ACC112 (cell line): ENCODE results near the gene RTKN2.

ENCODE experiments used
- H2AFZ ChIP-seq: fragments of 200-600 bp; sonication (generic); one replicate; pipeline ENCODE4 v1.6.0; 2017; ENCODE audit warnings: antibody characterized with exemption, low read length; ENCODE audit not compliant: unreplicated experiment
- H3K27ac ChIP-seq: fragments of 200-600 bp; sonication (generic); 2 replicates; pipeline ENCODE4 v1.5.1; 2014; ENCODE audit warnings: low read depth, mild to moderate bottlenecking, antibody characterized with exemption, low read length, moderate library complexity
- H3K27me3 ChIP-seq: fragments of 200-600 bp; sonication (generic); 2 replicates; pipeline ENCODE4 v1.6.1; 2014; ENCODE audit warnings: mild to moderate bottlenecking, antibody characterized with exemption, low read length, moderate library complexity, mixed read lengths; ENCODE audit not compliant: insufficient read depth
- H3K36me3 ChIP-seq: fragments of 200-600 bp; sonication (generic); 2 replicates; pipeline ENCODE4 v1.6.1; 2016; ENCODE audit warnings: mild to moderate bottlenecking, antibody characterized with exemption, low read length, moderate library complexity, mixed read lengths; ENCODE audit not compliant: insufficient read depth
- H3K4me1 ChIP-seq: fragments of 200-600 bp; sonication (generic); one replicate; pipeline ENCODE4 v1.6.1; 2016; ENCODE audit warnings: low read length, mixed read lengths; ENCODE audit not compliant: insufficient read depth, unreplicated experiment, control insufficient read depth
- H3K4me3 ChIP-seq: fragments of 200-600 bp; sonication (generic); 2 replicates; pipeline ENCODE4 v1.5.1; 2014; ENCODE audit warnings: mild to moderate bottlenecking, low read depth, low read length
- H3K79me2 ChIP-seq: fragments of 200-600 bp; sonication (generic); one replicate; pipeline ENCODE4 v1.6.0; 2016; ENCODE audit warnings: low read length; ENCODE audit not compliant: control insufficient read depth, unreplicated experiment, insufficient read depth

Gene RTKN2

DNA sequence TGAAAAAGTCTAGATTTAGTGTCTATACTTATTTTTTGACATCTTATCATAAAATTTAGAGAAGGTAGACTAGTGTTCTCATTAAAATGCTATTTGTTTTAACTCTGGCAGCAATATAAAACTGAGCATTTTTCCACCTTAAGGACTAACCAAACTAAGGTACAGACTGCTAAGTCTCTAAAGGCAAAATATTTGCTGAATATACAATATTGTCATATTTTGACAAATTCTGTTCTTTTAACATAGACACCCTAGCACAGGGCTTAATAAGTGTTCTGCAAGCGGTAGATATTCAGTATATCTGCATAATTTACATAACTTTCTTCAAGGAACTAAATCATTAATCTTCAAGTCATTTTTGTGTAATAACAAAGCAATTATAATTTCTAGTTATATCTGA, 8.6 kb downstream of the RTKN2 start:
- Histone ChIP-seq H3K4me1 (peaks cover 8% of the 10 kb centered on the region), H3K4me3 (no peak overlapping the region), H3K27me3 (no peaks in the 10 kb centered on the region), H3K36me3 (no peaks in the 10 kb centered on the region), H3K79me2 (no peaks in the 10 kb centered on the region), H3K27ac (no peak overlapping the region), H2AFZ (no peak overlapping the region)

DNA sequence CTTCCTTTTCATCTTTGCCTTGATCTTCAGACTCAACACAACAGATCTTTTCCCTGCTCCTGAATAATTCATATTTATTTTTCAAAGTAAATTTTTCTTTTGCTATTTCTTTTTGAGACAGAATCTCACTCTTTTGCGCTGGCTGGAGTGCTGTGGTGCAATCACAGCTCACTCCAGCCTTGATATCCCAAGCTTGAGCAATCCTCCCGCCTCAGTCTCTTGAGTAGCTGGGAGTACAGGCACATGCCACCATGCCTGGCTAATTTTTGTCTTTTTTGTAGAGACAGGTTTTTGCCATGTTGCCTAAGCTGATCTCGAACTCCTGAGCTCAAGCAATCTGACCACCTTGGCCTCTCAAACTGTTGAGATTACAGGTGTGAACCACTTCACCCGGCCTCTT, 9.2 kb downstream of the RTKN2 start:
- H3K79me2 ChIP-seq: no peaks in the 10 kb centered on the region
- H3K27me3 ChIP-seq: no peaks in the 10 kb centered on the region
- H2AFZ ChIP-seq: no peak overlapping the region
- no peak overlapping the region for H3K27ac ChIP-seq
- peaks cover 7% of the 10 kb centered on the region for H3K4me1 ChIP-seq
- no peaks in the 10 kb centered on the region for H3K36me3 ChIP-seq
- no peak overlapping the region for H3K4me3 ChIP-seq

DNA sequence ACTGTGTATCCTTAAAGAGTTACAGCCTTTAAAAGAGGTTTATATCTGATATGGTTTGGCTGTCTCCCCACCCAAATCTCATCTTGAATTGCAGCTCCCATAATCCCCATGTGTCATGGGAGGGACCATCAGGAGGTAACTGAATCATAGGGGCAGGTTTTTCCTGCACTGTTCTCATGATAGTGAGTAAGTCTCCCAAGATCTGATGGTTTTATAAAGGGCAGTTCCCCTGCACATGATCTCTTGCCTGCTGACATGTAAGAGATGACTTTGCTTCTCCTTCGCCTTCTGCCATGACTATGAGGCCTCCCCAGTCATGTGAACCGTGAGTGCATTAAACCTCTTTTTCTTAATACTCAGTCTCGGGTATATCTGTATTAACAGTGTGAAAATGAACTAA, 9.7 kb downstream of the RTKN2 start:
- H3K4me3 ChIP-seq: no peak overlapping the region
- H3K27ac ChIP-seq: no peak overlapping the region
- no peaks in the 10 kb centered on the region for H3K36me3 ChIP-seq
- peaks cover 6% of the 10 kb centered on the region for H3K4me1 ChIP-seq
- H2AFZ ChIP-seq: no peak overlapping the region
- no peaks in the 10 kb centered on the region for H3K27me3 ChIP-seq
- no peaks in the 10 kb centered on the region for H3K79me2 ChIP-seq

DNA sequence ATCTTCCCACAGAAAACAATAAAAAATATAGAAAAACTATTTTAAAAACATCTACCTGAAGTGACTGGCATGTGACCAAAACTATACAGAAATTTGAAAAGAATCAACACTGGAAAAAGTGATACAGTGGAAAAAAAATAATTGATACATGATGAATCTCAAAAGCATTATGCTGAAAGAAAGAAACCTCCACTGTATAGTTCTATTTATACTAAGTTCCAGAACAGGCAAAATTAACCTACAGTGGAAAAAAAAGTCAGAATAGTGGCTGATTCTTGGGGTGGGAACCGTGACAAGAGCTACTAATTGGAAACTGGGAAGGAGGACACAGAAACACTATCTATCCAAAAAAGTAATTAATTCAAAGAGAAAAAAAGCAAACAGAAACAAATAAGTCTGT, 14.9 kb downstream of the RTKN2 start:
- Histone ChIP-seq H3K27ac (no peak overlapping the region), H3K27me3 (no peaks in the 10 kb centered on the region), H2AFZ (no peak overlapping the region), H3K36me3 (no peaks in the 10 kb centered on the region), H3K4me1 (peaks cover 11% of the 10 kb centered on the region), H3K4me3 (no peak overlapping the region), H3K79me2 (peaks cover 4% of the 10 kb centered on the region)

DNA sequence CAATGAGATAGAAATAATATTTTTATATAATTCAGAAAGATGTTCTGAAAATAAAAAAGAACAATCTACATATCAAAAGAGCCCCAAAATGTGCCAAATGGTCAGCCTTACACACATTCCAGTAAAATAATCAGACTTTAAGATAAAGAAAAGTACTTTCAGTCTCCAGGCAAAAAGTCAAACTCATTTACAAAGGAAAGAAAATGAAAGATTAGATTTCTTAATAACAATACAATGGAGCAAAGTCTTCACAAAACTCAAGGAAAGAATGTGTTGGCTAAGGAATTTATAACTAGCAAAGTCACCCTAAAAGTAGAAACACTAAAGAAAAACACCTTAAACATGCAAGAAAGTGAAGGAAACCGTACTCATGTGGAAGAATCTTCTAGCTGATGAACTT, 16.6 kb downstream of the RTKN2 start:
- Histone ChIP-seq H2AFZ (no peak overlapping the region), H3K36me3 (no peaks in the 10 kb centered on the region), H3K27me3 (no peaks in the 10 kb centered on the region), H3K79me2 (peaks cover 10% of the 10 kb centered on the region), H3K27ac (no peak overlapping the region), H3K4me1 (peaks cover 23% of the 10 kb centered on the region), H3K4me3 (no peak overlapping the region)

DNA sequence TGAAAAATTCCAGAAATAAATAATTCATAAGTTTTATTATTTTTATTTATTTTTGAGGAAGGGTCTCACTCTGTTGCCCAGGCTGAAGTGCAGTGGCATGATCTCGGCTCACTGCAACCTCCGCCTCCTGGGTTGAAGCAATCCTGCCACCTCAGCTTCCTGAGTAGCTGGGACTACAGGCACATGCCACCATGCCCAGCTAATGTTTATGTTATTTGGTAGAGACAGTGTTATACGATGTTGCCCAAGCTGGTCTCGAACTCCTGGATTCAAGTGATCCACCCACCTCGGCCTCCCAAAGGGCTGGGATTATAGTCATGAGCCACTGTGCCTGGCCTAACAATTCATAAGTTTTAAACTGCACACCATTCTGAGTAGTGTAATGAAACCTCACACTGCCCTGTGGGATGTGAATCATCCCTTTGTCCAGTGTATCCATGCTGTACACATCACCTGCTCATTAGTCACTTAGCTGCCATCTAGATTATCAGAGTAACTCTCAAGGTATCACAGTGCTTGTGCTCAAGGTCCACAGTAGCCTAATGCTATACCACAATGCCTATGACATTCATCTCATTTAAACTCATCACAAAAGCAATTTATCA, 17.9 kb downstream of the RTKN2 start:
- Histone ChIP-seq H3K79me2 (peaks cover 21% of the 10 kb centered on the region), H3K36me3 (no peaks in the 10 kb centered on the region), H3K4me3 (no peak overlapping the region), H3K27me3 (no peaks in the 10 kb centered on the region), H3K27ac (no peak overlapping the region), H3K4me1 (peaks cover 36% of the 10 kb centered on the region), H2AFZ (no peak overlapping the region)

DNA sequence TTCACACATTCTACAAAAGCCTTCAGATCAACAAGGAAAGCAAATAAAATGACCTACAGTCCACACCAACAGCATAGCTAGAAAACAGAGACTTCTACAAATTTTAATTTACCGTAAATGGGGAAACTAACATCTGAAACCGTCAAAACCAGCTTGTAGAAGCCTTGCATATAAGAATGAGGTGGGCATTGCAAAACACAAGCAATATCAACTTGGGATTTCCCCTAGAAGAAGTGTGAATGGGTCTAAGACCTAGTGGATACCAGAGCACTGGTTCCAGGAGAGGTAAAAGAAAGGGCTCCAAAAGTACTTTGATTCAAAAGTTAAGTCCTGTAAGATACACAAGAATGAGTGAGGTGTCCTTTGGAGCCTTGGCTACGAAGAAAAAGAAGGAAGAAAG, 18.7 kb downstream of the RTKN2 start:
- H3K27me3 ChIP-seq: no peaks in the 10 kb centered on the region
- H3K4me1 ChIP-seq: peaks cover 41% of the 10 kb centered on the region
- H3K79me2 ChIP-seq: peaks cover 26% of the 10 kb centered on the region
- no peaks in the 10 kb centered on the region for H3K36me3 ChIP-seq
- peak overlapping the region; percentile 1; the same call in 1 of the 2 replicates for H3K27ac ChIP-seq
- H2AFZ ChIP-seq: no peak overlapping the region
- H3K4me3 ChIP-seq: no peak overlapping the region

DNA sequence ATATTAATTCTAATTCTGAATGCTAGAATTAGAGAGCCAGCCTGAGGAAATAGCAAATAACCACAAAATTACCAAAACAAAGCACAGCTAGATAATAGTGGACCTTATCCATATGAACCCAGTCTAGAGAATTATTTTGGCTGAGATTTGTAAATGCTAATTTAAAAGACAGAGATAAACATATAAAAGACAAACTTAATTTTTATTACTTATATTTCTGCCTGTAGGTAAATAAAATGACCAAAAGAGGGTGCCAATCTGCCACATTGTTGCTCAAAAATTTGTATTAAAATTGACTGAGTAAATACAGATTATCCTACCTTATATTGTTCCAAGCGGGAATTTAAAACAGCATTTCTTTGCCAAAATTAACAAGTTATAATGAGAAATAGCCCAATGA, 20.2 kb downstream of the RTKN2 start:
- H2AFZ ChIP-seq: no peak overlapping the region
- H3K79me2 ChIP-seq: peaks cover 39% of the 10 kb centered on the region
- no peak overlapping the region for H3K4me3 ChIP-seq
- H3K36me3 ChIP-seq: no peaks in the 10 kb centered on the region
- H3K4me1 ChIP-seq: peaks cover 45% of the 10 kb centered on the region
- H3K27me3 ChIP-seq: no peaks in the 10 kb centered on the region
- H3K27ac ChIP-seq: no peak overlapping the region

DNA sequence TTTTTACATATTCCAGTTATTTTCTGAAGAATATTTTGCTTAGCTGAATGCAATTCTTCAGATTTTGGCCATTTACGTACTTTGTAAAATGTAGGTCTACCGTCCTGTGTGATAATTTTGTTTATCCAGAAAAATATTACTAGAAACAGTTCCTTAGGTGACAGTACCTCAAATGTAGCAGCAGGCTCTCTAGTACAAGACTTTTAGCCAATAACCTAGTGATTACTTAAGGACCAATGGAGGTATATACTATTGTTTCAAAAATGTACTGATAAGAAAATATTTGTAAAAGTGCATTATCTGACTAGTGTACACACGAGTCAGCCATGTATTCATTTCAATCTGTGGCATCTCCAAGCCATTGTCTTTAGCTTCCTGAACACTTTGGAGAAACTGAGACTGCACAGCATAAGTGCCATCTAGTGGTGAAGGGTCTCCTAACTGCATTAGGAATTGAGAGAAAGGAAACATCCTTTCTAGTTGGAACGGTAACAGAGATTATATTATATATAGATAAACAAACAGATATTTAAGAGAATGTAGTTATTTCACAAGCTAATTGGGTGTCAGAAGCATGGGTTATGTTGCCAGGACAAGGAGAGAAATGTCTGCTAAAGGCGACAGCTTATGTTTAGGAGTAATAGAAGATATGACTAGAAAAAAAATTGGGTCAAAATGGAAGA, 23.7 kb downstream of the RTKN2 start:
- H3K4me3 ChIP-seq: peak overlapping the region; percentile 87
- H2AFZ ChIP-seq: peak overlapping the region; percentile 28
- H3K79me2 ChIP-seq: peaks cover 39% of the 10 kb centered on the region
- no peaks in the 10 kb centered on the region for H3K36me3 ChIP-seq
- H3K27ac ChIP-seq: peak overlapping the region; percentile 87
- H3K4me1 ChIP-seq: peaks cover 46% of the 10 kb centered on the region
- H3K27me3 ChIP-seq: no peaks in the 10 kb centered on the region

DNA sequence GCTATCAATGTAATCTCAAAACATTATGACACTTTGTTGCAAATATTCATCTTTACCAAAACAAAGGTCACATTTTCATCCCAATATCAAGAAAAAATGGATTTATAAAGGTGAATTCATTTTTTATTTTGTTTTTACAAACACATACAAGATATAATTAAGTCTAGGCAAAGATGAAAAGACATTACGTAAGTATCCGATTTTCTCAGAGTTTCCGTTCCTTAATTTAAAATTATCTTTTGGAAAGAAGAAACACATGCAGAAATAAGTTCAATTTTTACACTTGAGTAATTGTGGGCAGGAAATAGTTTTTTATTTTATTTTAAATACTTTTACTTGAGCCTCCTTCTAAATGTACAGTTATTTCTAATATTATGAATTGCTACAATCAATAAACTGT, 24.6 kb downstream of the RTKN2 start:
- Histone ChIP-seq H3K4me3 (peak overlapping the region; percentile 87), H3K4me1 (peaks cover 44% of the 10 kb centered on the region), H3K27ac (peak overlapping the region; percentile 87)

DNA sequence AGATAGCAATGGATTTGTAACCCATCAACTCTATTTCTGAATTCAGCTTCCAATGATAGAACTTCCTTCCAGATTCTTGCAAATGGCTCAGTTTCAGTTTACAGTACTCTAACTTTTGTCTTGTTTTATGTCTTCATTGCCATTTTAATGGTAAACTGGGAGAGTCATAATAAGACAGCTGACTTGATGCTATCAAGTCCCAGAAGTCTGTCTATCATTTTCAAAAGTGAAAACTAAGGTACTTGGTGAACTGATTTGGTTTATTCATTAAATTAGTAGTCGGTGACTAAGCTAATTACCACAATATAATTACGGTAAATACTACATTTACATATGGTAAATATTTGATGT, 25.0 kb downstream of the RTKN2 start:
- peaks cover 49% of the 10 kb centered on the region for H3K4me1 ChIP-seq
- H3K79me2 ChIP-seq: peaks cover 37% of the 10 kb centered on the region
- H3K27me3 ChIP-seq: no peaks in the 10 kb centered on the region
- H2AFZ ChIP-seq: peak overlapping the region; percentile 7
- peak overlapping the region; percentile 87 for H3K4me3 ChIP-seq
- H3K27ac ChIP-seq: peak overlapping the region; percentile 87
- no peaks in the 10 kb centered on the region for H3K36me3 ChIP-seq

More for the DNA sequence above, 24.6 kb downstream of the RTKN2 start:
- Histone ChIP-seq H3K27me3 (no peaks in the 10 kb centered on the region), H3K36me3 (no peaks in the 10 kb centered on the region), H2AFZ (peak overlapping the region; percentile 7), H3K79me2 (peaks cover 37% of the 10 kb centered on the region)
